Effector CD4-positive, alpha-beta T cell (primary cell): Measurements from ENCODE around the gene PARD6B.
"Not testable (repeated sequence)": the region's sequence is repeated elsewhere in the genome, so short reads cannot be mapped to it uniquely, and the experiment has no call there.

Experiments
- DNase-seq: peaks from one replicate; pipeline ENCODE4 v3.0.0-alpha.2; 2020

PARD6B gene

DNA sequence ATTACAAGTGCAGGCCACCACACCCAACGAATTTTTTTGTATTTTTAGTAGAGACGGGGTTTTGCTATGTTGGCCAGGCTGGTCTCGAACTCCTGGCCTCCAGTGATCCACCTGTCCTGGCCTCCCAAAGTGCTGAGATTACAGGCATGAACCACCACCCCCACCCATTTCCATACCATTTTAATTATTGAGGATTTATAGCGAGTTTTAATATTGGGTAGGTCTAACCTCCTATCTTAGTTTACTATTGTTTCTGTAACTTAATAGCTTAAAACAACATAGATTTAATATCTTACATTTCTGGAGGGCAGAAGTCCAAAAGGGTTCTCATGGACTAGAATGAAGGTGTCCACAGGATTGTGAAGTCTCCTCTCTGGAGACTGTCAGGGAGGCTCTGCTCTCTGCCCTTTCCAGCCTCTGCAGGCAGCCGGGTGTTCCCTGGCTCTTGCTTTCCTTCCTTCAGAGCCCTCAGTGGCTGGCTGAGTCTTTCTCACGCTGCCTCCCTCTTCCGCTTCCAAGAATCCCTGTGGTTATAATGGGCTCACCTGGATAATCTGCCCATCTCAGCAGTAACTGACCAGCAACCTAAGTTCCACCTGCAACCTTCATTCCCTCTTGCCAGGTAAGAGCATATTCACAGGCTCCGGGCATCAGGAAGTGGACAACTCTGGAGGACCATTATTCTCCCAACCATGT is 44.9 kb downstream of the PARD6B start:
- DNase-seq: no peak

DNA sequence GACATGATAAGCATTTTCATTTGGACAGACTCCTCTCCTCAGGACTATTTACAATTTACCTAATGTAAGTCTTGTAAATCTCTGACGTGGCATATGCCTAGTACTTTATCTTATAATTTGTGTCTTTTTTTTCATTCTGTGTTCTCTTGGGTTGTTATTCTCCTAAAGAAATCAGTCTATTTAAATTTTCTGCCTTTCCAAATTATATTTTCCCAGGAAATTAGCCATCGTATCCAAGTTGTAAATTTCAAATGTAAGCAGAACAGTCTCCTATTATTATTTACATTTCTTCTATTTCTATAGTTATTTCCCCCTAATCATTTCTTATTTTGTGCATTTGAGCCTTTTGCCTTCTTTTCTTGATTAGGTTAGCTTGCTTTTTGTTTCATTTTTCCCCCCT is 46.0 kb downstream of the PARD6B start:
- no peak for DNase-seq

DNA sequence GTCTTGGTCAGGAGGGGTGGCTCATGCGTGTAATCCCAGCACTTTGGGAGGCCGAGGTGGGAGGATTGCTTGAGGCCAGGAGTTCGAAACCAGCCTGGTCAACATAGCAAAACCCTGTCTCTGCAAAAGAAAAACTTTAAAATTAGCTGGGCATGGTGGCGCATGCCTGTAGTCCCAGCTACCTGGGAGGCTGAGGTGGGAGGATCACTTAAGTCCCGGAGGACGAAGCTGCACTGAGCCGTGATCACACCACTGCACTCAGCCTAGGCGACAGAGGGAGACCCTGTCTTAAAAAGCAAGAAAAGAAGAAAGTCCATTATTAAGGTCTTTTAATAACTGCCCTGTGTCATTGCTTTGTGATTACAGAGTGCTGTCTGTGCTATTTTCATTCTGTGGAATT is 47.6 kb downstream of the PARD6B start:
- DNase-seq: not testable (repeated sequence)

DNA sequence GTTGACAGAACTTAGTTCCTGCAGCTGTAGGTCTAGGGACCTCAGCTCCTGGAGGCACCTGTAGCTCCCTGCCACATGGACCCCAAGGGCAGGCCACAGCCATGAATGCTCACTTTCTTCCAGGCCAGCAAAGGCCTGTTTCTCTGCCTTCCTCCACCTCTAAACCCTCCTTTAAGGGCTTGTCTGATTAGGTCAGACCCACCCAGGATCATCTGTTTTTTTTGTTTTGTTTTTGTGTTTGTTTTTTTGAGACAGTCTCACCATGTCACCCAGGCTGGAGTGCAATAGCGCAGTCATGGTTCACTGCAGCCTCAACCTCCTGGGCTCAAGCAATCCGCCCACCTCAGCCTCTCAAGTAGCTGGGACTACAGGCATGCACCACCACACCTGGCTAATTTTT is 52.0 kb downstream of the PARD6B start:
- no peak for DNase-seq

DNA sequence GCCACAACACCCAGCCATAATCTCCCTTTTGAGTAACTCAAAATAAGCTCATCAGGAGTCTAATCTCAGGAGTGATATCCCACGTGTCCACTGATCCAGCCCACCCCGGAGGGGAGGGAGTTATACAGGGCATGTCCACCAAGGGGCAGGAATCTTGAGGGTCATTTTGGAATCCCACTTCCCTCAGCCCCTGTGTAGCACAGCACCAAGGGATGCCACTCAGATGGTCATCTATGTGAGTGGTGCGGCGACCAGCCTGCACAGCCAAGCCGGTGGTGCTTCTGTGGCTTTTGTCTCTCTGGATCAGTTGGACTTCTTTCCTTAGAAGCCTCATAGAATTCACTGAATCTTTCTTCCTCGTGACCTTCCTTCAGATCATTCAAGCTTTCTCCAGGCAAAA is 52.5 kb downstream of the PARD6B start:
- no peak for DNase-seq

DNA sequence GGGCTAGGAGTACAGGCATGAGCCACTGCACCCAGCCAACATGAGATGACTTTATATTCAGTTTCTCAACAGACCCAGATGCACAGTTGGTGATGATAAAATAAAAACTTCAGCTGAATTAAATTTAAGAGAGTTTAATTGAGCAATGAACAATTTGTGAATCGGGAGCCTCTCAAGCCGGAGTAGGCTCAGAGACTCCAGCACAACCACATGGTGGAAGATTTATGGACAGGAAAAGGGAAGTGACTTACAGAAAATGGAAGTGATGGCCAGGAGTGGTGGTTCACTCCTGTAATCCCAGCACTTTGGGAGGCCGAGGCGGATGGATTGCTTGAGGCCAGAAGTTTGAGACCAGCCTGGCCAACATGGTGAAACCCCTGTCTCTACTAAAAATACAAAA is 53.1 kb downstream of the PARD6B start:
- no peak for DNase-seq

DNA sequence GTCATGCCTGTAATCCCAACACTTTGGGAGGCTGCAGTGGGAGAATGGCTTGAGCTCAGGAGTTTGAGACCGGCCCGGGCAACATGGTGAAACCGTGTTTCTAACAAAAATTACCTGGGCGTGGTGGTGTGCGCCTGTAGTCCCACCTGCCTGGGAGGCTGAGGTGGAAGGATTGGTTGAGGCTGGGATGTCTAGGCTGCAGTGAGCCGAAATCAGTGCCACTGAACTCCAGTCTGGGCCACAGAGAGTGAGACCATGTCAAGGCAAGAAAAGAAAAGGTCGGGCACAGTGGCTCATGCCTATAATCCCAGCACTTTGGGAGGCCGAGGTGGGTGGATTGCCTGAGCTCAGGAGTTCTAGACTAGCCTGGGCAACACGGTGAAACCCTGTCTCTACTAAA is 55.3 kb downstream of the PARD6B start:
- DNase-seq: no peak

DNA sequence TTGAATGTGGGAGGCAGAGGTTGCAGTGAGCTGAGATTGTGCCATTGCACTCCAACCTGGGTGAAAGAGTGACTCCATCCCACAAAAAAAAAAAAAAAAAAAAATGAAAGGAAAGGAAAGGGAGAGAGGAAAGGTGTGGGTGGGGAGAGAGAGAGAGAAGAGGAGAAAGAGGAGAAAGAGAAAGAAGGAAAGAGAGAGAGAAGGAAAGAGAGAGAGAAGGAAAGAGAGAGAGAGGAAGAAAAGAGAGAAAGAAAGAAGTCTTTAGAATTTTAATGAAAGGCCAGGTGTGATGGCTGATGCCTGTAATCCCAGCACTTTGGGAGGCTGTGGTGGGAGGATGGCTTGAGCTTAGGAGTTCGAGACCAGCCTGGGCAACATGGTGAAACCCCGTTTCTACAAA is 55.8 kb downstream of the PARD6B start:
- no peak for DNase-seq

DNA sequence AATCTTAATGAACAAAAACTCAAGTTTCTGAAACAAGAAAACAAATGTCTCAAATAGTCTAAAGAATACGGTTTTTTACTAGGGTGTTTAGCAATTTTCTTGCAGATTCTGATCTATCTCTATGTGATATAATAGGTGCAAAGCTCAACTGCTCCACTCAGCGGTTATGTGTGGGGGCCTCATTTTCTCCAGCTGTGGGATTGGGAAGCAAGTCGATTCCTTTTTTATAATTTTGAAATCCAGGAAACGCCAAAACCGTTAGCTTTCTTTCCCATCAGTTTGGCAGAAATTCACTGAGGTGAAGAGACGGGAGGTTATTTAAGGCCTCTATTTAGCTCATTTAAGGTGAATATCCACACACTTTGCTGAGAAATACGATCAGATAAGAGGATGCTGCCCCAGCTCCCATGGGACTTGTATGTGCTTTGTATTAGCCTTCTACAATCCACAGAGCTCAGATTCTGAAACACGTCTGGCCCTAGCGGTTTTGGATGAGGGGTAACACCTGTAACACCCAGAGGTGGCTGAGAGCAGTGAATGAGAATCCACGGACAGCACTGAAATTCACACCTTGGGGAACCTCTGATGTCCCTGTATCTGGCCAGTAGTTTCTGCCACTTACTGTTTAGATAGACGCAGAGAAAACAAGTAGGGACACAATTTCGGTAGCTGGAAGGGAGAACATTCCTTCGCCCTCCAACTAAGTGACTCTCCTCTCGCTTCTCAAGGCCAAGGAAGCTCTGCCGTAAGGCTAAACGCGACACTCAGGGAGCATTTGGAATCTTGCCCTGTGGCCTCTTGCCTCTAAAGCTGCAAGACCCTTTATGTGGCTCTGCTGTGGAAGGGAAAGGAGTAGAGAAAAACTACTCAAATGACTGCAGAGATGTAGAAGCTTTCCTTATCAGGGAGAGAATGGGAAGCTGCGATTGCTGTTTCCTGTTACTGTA is 56.9 kb downstream of the PARD6B start:
- no peak for DNase-seq

DNA sequence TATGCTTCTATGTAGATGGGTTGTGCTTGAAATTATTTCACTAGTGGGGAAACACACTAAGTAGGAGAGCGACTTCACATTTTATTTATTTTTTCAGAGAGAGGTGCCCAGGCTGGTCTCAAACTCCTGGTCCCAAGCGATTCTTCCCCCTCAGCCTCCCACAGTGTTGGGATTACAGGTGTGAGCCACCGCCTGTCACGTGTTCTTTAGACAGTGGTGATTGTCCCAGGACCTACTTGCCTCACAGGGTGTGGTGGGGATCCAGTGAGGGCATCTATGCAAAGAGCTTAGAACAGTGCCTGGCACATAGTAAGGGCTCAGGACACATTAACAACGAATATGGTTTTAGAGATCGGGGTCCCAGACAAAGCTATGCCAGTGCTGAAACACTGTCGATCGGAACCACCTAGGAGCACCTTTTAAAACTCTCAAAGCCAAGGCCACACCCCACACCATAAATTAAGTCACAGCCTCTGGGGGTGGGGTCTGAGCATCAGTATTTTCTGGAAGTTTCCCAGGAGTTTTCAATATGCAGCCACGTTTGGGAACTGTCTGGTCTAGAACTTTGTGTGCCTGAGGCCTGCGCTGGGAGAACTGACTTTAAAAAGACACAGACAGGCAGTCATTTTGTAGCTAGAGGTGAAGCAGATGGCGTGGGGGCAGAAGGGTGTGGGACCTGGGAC is 58.7 kb downstream of the PARD6B start:
- no peak for DNase-seq

DNA sequence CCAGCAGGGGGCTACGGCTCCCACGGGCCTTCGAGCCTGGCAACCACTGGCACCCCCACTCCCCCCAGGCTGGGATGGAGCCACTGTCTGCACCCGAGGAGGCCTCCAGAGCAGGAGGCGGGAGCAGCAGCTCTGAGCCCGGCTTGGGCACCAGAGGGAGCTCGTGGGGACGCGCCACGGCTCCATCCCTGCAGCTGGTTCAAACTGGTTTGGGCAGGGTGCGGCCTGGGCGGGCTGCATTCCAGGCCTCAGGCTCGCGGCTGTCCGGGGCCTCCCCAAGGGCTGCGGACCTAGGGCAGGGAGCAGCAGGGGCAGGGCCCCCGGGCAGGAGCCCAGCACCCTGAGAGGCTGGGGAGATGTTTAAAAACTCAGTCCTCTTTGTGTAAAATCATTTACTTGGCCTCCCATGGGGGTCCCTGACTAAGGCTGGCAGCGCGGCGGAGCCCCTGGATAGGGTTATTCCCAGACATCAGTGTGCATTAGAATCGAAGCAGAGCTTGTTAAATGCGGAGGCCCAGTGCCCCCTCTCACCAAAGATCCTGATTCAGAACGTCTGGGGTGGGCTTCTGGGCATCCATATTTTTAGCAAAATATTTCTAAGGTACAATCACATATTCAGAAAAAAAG is 59.4 kb downstream of the PARD6B start:
- DNase-seq: peak; percentile 65

DNA sequence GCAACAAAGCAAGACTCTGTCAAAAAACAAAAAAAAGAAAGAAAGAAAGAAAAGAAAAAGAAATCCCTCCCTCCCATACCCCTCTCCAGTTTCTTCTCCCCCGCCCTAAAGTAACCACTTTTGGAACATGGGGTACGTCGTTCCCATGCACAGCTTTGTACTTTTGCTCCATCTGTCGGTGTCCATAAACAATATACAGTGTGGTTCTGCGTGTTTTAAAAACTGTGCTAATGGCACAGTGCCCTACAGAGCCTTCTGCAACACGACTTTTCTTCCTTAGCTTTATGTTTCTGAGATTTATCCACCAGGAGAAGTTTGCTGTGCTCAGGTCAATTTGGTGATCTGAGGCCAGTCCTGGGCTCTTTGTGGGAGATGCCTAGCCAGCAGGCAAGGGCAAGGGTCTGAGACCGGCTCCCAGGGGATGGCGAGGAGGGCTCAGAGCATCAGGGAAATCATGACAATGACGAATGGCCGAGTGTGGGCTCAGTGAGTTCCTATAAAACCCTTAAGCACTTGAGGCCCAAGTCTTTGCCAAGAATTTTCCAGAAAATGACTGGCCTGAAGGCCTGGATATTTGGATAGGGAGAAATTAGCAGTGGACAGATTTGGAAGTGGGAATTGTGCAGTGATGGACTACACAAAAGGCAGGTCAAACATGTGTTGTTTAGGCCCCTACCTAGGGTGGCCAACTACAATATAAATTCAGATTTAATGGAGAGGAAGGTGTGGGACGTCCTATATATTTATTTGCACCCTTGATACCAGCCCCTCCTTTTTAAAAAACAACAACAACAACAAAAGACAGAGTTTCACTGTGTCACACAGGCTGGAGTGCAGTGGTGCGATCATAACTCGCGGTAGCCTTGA is 61.6 kb downstream of the PARD6B start:
- no peak for DNase-seq

DNA sequence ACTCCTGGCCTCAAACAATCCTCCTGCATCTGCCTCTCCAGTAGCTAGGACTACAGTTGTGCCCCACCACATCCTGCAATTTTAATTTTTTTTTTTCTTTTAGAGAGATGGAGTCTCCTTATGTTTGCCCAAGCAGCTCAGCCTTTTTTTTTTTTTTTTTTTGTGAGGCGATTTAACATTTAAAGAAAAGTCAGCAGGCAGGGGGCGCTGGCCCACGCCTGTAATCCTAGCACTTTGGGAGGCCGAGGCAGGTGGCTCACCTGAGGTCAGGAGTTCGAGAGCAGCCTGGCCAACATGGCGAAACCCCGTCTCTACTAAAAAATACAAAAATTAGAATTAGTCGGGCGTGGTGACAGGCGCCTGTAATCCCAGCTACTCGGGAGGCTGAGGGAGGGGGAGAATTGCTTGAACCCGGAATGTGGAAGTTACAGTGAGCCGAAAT is 62.2 kb downstream of the PARD6B start:
- not testable (repeated sequence) for DNase-seq

DNA sequence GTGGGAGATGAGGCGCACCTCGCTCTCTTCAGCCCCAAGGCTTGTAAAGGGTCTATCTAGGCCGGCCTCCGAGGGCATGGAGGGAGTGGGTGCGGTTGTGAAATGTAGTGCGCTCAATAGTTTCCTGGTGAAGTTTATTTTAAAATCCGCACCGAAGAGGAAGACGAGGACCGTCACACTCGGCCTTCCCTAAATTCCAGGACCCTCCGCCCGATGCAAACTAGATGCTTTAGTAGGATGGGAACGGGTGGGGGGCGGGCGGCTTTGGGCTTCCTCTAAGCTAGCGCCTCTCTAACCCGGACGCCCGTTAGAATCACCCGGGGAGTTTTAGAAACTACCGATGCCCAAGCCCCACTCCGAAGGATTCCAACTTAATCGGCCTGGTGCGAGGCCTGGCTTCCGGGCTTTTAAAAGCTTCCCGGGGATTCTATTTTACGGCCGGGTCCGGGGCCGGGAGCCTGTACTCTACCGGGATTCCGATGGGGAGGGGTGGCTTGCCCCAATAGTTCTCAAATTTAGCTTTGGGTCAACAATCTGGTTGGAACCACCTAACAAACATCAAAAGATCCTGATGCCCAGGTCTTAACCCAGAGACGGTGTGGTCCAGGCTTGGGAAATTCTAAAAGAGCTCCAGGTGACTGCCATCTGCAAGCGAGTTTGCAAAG is 62.9 kb downstream of the PARD6B start:
- DNase-seq: no peak

DNA sequence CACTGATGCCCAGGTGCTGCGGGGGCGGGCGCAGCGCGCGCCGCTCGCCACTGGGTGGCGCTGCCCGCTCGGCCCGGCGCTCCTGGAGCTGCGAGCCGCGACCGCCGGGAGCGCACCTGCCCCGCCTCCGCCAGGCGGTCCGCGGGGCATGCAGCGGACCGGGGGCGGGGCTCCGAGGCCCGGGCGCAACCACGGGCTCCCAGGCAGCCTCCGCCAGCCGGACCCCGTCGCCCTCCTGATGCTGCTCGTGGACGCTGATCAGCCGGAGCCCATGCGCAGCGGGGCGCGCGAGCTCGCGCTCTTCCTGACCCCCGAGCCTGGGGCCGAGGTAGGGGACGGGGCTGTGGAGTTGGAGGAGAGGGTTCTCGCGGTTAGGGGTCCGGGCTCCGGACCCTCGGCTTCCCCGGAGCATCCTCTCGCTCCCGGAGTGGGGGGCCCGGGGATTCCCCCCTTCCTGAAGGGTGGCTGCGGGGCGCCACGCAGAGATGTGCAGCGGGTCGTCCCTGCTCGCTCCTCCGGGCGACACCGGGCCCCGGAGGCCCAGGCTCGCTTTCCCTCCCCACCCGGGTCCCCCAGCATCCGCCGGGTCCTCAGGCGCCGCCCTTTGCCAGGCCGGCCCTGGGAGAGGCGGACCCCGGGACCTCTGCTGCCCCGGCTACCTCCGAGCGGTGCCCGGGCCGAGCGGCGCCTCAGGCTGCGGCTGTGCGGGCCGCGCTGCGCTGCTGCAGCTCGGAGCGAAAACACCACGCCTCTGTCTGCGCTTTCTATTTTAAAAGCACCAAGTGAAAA is 63.7 kb downstream of the PARD6B start, which contains the start of gene BCAS4:
TSS of gene BCAS4 (plus strand) at position 216 of the 789 bp plus-strand sequence. CDS start at position 239, 23 bp downstream.
- DNase-seq: peak; percentile 68

DNA sequence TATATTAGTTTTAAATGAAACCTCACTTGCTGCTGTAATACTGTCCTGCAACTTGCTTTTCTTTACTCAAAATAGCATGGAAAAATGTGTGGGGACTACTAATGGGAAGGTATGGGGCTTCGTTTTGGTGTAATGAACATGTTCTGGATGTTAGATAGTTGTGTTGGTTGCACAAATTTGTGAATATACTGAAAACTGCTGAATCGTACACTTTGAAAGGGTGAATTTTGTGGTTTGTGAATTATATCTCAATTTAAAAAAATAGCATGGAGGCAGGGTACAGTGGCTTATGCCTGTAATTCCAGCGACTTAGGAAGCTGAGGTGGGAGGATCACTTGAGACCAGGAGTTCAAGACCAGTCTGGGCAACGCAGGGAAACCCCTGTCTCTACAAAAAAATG is 65.8 kb downstream of the PARD6B start:
- no peak for DNase-seq

DNA sequence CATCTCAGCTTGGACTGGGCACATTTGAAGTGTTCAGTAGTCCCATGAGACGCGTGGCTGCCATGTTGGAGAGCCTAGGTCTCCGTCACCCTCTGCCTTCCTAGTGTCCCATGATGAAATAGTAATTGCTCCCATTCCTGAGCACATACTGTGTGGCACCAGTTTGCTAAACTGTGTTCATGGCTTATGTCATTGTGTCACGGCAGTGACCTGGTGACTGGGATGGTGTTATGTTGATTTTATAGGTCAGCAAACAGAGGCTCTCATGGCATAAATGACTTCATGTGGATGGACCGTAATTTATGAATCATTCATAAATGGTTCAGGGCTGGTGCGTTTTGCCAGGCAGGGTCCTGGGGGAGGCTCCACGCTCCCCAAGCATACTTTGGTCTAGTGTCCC is 67.3 kb downstream of the PARD6B start:
- DNase-seq: no peak

DNA sequence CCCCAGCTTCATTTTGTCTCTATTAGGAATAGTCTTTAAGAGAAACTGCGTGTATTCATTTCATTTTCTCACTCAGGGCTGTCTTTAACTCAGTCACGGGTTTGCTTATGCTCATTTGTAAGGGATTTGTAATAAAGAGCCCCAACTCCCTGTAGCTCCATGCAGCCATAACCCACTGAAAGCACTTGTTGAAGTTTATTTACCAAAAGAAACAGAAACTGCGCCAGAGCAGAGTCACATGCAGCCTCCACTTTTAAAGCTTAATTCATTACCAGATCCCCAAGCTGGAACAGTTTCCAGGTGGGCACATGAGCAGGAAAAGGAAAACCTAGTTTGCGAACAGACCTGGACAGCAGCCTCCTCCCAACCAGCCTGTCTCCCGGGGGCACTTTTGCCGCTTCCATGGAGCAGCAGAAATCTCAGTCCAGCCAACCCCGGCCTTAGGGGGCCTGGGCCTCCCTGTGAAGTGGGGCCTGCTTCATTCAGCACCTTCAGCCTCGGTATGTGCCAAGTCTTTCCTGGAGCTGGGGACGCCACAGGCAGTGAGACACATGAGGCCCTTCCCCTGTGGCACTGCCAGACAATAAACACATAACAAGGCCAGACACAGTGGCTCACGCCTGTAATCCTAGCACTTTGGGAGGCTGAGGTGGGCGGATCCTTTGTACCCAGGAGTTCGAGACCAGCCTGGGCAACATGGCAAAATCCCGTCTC is 68.0 kb downstream of the PARD6B start:
- DNase-seq: no peak

DNA sequence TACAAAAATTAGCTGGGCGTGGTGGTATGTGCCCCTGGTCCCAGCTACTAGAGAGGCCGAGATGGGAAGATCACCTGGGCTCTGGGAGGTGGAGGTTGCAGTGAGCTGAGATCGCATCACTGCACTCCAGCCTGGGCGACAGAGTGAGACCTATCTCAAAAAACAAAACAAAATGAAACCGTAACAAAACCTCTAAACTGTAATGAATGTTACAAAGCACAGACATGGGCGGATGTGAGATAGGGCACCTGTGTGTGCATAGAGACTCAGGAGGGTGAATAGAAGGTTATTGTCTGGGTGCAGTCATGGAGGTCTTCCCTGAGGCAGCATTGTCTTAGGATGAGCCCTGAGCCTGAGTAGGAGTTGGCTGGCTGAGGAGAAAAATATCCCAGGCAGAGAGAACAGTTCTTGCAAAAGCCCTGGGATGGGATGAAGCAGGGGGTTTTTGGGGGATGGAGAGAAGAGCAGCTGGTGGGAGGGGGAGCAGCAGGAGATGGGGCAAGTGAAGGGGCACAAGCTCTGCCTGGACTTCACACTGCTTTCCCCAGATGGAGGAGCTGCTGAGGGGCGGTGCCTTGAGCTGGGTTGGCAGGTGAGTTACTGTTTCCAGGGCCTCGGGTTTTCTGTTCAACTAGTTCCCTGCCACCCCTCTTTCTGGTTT is 68.6 kb downstream of the PARD6B start:
- no peak for DNase-seq
